Left renal cortex interstitium (tissue), 4 donors: ENCODE results near the gene GNL2. TPM values are rescaled to one million over a fixed set of nuclear protein-coding genes. Genes with fewer than 3 reads are reported as not detected.
"Not testable (repeated sequence)": the region's sequence is repeated elsewhere in the genome, so short reads cannot be mapped to it uniquely, and the experiment has no call there.

Experiments used
- DNase-seq, 4 donors: peaks; one replicate each; pipeline ENCODE4 v3.0.0-alpha.2; 2013; ENCODE audit warnings: low read depth in 4 of 4, low spot score in 2 of 4, missing footprints in 1 of 4
- polyA plus RNA-seq, 4 donors: library from polyadenylated mRNA; unstranded; fragments of 120-200 nt; gene quantifications; one replicate each; pipeline ENCODE4 v1.2.1, GENCODE V29; 2013; ENCODE audit not compliant: insufficient read length in 4 of 4

The GNL2 gene
- polyA plus RNA-seq, 4 donors = 62.7 to 84.1 (median 71.7) TPM

DNA sequence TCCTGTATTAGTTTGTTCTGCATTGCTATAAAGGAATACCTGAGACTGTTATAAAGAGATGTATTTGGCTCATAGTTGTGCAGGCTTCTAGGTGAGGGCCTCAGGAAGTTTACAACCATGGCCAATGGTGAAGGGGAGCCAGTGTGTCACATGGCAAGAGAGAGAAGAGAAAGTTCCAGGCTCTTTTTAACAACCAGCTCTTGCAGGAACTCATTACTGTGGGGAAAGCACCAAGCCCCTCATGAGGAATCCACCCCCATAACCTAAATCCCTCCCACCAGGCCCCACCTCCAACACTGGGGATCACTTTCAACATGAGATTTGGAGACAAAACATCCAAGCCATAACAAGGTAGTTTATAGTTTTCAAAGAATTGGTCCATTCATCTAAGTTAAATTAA, 76.1 kb downstream of the GNL2 start:
- no peak for DNase-seq

DNA sequence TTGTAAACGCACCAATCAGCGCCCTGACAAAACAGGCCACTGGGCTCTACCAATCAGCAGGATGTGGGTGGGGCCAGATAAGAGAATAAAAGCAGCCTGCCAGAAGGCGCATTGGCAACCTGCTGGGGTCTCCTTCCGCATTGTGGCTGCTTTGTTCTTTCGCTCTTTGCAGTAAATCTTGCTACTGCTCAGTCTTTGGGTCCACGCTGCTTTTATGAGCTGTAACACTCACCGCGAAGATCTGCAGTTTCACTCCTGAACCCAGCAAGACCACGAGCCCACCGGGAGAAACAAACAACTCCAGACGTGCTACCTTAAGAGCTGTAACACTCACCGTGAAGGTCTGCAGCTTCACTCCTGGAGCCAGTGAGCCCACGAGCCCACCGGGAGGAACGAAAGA, 76.8 kb downstream of the GNL2 start:
- DNase-seq = not testable (repeated sequence)

DNA sequence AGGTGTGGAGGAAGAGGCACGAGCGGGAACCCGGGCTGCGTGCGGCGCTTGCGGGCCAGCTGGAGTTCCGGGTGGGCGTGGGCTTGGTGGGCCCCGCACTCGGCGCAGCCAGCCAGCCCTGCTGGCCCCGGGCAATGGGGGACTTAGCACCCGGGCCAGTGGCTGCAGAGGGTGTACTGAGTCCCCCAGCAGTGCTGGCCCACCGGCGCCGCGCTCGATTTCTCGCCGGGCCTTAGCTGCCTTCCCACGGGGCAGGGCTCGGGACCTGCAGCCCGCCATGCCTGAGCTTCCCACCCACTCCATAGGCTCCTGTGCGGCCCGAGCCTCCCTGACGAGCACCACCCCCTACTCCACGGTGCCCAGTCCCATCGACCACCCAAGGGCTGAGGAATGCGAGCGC, 77.5 kb downstream of the GNL2 start:
- not testable (repeated sequence) for DNase-seq

DNA sequence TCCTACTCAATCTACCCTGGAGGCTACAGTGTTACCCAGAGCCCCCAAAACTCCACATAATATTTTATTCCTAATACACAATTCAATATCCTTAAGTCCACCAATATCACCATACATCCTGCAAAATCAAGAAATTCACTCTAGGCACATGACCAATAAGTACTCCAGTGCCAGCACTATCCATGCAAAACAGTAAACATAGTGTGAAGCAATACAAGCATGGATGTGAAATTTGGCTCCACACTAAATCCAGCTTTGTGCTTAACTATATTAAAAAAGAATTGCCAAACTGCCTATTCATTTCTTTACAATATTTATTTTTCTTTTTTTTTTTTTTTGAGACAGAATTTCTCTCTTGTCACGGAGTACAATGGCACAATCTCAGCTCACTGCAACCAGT, 78.2 kb downstream of the GNL2 start:
- no peak for DNase-seq

Other genes with a start within 250 kb of the GNL2 start
- gene ZC3H12A, start 121.4 kb downstream of the GNL2 start, polyA plus RNA-seq = 1 to 10 TPM; 1.8 to 4.2 (median 2.3) TPM
- 10 to 100 TPM; 93.4 to 97.9 (median 96.3) TPM for gene MEAF6, start 81.2 kb downstream of the GNL2 start, polyA plus RNA-seq
- 10 to 100 TPM; 13.0 to 15.6 (median 14.0) TPM for gene SNIP1, start 41.6 kb downstream of the GNL2 start, polyA plus RNA-seq
- gene DNALI1, start 39.0 kb downstream of the GNL2 start, polyA plus RNA-seq = 10 to 100 TPM; 61.7 to 76.1 (median 65.6) TPM
- gene RSPO1, start 39.0 kb upstream of the GNL2 start, polyA plus RNA-seq = 1 to 10 TPM; 4.6 to 7.9 (median 7.2) TPM
- 10 to 100 TPM; 16.2 to 18.9 (median 17.4) TPM for gene CDCA8, start 96.6 kb upstream of the GNL2 start, polyA plus RNA-seq
- gene EPHA10, start 169.2 kb upstream of the GNL2 start, polyA plus RNA-seq = under 1 TPM; 0.07 to 0.37 (median 0.19) TPM
- gene MANEAL, start 197.9 kb upstream of the GNL2 start, polyA plus RNA-seq = 1 to 10 TPM; 3.5 to 5.5 (median 4.7) TPM
- gene C1orf122, start 211.9 kb upstream of the GNL2 start, polyA plus RNA-seq = 10 to 100 TPM; 21.7 to 45.5 (median 30.0) TPM
- 10 to 100 TPM; 11.4 to 16.5 (median 12.7) TPM for gene YRDC, start 212.3 kb upstream of the GNL2 start, polyA plus RNA-seq